ENCODE measurements around the gene TAC3.
"Not testable (repeated sequence)": the region's sequence is repeated elsewhere in the genome, so short reads cannot be mapped to it uniquely, and the experiment has no call there.

TAC3 gene

GRCh38 chr12:57033431-57033830 is 17.1 kb upstream of the TAC3 start:
- DNase-seq: no peak

GRCh38 chr12:57031789-57032188 is 15.5 kb upstream of the TAC3 start:
- no peak for DNase-seq

- DNase-seq: peak; percentile 71 to 88 (median 75)
These were observed 14.9 kb upstream of the TAC3 start for GRCh38 chr12:57031138-57031725.

- DNase-seq: no peak
These were observed 13.1 kb upstream of the TAC3 start for GRCh38 chr12:57029457-57029856.

- DNase-seq: no peak
These were observed 11.4 kb upstream of the TAC3 start for GRCh38 chr12:57027805-57028153.

GRCh38 chr12:57027011-57027804 is 10.9 kb upstream of the TAC3 start:
- peak in 1 of 3 experiments; percentile 15 for DNase-seq

- peak in 1 of 3 experiments; percentile 39 for DNase-seq
These were observed 8.9 kb upstream of the TAC3 start for GRCh38 chr12:57025196-57025595.

GRCh38 chr12:57022324-57022723 is 6.0 kb upstream of the TAC3 start:
- not testable (repeated sequence) for DNase-seq

- DNase-seq: no peak
These were observed 3.8 kb upstream of the TAC3 start for GRCh38 chr12:57019983-57020719.

GRCh38 chr12:57018906-57019305 is 2.6 kb upstream of the TAC3 start:
- DNase-seq: no peak

GRCh38 chr12:57018353-57018752 is 2.0 kb upstream of the TAC3 start:
- not testable (repeated sequence) for DNase-seq

- no peak for DNase-seq
These were observed 3.5 kb downstream of the TAC3 start for GRCh38 chr12:57012600-57013465.

- DNase-seq: no peak
These were observed 4.6 kb downstream of the TAC3 start for GRCh38 chr12:57011438-57012424.

GRCh38 chr12:57010627-57011247 is 5.6 kb downstream of the TAC3 start:
- peak in 2 of 3 experiments; percentile 65 to 87 for DNase-seq

- no peak for DNase-seq
These were observed 6.2 kb downstream of the TAC3 start for GRCh38 chr12:57009949-57010626.

- peak; percentile 42 to 81 (median 58) for DNase-seq
These were observed 8.2 kb downstream of the TAC3 start for GRCh38 chr12:57008178-57008577.

- DNase-seq: no peak
These were observed 9.4 kb downstream of the TAC3 start for GRCh38 chr12:57006809-57007475.

- DNase-seq: peak; percentile 70 to 76 (median 76)
These were observed 10.1 kb downstream of the TAC3 start, which contains the start of gene ZBTB39 for GRCh38 chr12:57005980-57006808. TSS of gene ZBTB39 (minus strand) at chr12:57006546. CDS start at chr12:57004917, 1,629 bp downstream.

GRCh38 chr12:57004651-57005050 is 11.7 kb downstream of the TAC3 start:
- DNase-seq: no peak
